ENCODE results near the gene TBX10. TPM values are rescaled to one million over a fixed set of nuclear protein-coding genes. Genes with fewer than 3 reads are reported as not detected.
"Not testable (repeated sequence)": the region's sequence is repeated elsewhere in the genome, so short reads cannot be mapped to it uniquely, and the experiment has no call there.

TBX10 gene
- total RNA-seq, result not detected in 3 replicates

GRCh38 chr11:67639438-67639859, at the start of gene TBX10:
Gene TBX10, minus strand, starts transcription at chr11:67639763. Its CDS starts 291 bp downstream, at chr11:67639472.
- Mint-ChIP-seq H3K36me3 (no peaks in the 10 kb centered on the region), H3K27me3 (ENCODE audit: low read depth) (peaks cover 26% of the 10 kb centered on the region), H3K4me3 (no peak within 1 kb of the TSS), H3K4me1 (no peaks in the 10 kb centered on the region), H3K27ac (no peak within 1 kb of the TSS), H3K9me3 (no peaks in the 10 kb centered on the region)
- no peak for DNase-seq (ENCODE audit: low spot score in 2 of 2, unreplicated experiment in 2 of 2)
- no peak for TF ChIP-seq CTCF (IDR thresholded peaks at IDR 0.05; ENCODE audit: unreplicated experiment)

- DNase-seq (ENCODE audit: low spot score in 2 of 2, unreplicated experiment in 2 of 2), result no peak
- Mint-ChIP-seq H3K27me3 (ENCODE audit: low read depth) (no peaks in the 10 kb centered on the region), H3K4me1 (peaks cover 31% of the 10 kb centered on the region), H3K36me3 (no peaks in the 10 kb centered on the region), H3K27ac (no peak overlapping the region), H3K9me3 (no peaks in the 10 kb centered on the region), H3K4me3 (no peak overlapping the region)
- TF ChIP-seq CTCF (IDR thresholded peaks at IDR 0.05; ENCODE audit: unreplicated experiment), result no peak
Observed at GRCh38 chr11:67689178-67689577, 49.6 kb upstream of the TBX10 start.

- no peaks in the 10 kb centered on the region for H3K36me3 Mint-ChIP-seq
Observed at GRCh38 chr11:67687986-67688385, 48.4 kb upstream of the TBX10 start.

GRCh38 chr11:67685641-67686332, 46.2 kb upstream of the TBX10 start:
- not testable (repeated sequence) for DNase-seq (ENCODE audit: low spot score in 2 of 2, unreplicated experiment in 2 of 2); H3K4me3 Mint-ChIP-seq; H3K27me3 Mint-ChIP-seq (ENCODE audit: low read depth); H3K9me3 Mint-ChIP-seq; H3K36me3 Mint-ChIP-seq
- peak overlapping the region; percentile 75 for H3K27ac Mint-ChIP-seq
- peaks cover 54% of the 10 kb centered on the region for H3K4me1 Mint-ChIP-seq

More at GRCh38 chr11:67687986-67688385, 48.4 kb upstream of the TBX10 start:
- Mint-ChIP-seq H3K27me3 (ENCODE audit: low read depth) (no peaks in the 10 kb centered on the region), H3K9me3 (no peaks in the 10 kb centered on the region), H3K4me1 (peaks cover 38% of the 10 kb centered on the region), H3K4me3 (no peak overlapping the region), H3K27ac (no peak overlapping the region)
- TF ChIP-seq CTCF (IDR thresholded peaks at IDR 0.05; ENCODE audit: unreplicated experiment), result no peak
- DNase-seq (ENCODE audit: low spot score in 2 of 2, unreplicated experiment in 2 of 2), result no peak

- not testable (repeated sequence) for DNase-seq (ENCODE audit: low spot score in 2 of 2, unreplicated experiment in 2 of 2); H3K36me3 Mint-ChIP-seq; H3K9me3 Mint-ChIP-seq; H3K4me3 Mint-ChIP-seq; H3K27me3 Mint-ChIP-seq (ENCODE audit: low read depth)
- Mint-ChIP-seq H3K4me1 (peaks cover 47% of the 10 kb centered on the region), H3K27ac (peak overlapping the region; percentile 93)
Observed at GRCh38 chr11:67682126-67683034, 42.8 kb upstream of the TBX10 start.

GRCh38 chr11:67680696-67681470, 41.3 kb upstream of the TBX10 start:
- peaks cover 41% of the 10 kb centered on the region for H3K4me1 Mint-ChIP-seq
- peak overlapping the region; percentile 93 for H3K27ac Mint-ChIP-seq
- peaks cover 3% of the 10 kb centered on the region for H3K36me3 Mint-ChIP-seq
- H3K4me3 Mint-ChIP-seq, result no peak overlapping the region
- peaks cover 11% of the 10 kb centered on the region for H3K9me3 Mint-ChIP-seq
- TF ChIP-seq CTCF (IDR thresholded peaks at IDR 0.05; ENCODE audit: unreplicated experiment), result no peak
- DNase-seq (ENCODE audit: low spot score in 2 of 2, unreplicated experiment in 2 of 2), result no peak
- H3K27me3 Mint-ChIP-seq (ENCODE audit: low read depth), result peaks cover 3% of the 10 kb centered on the region

Data from mesothelial cell of epicardium (in vitro differentiated cells).